Lung (tissue), 12 donors: ENCODE measurements around the gene CST9. TPM values are rescaled to one million over a fixed set of nuclear protein-coding genes. Genes with fewer than 3 reads are reported as not detected.

Source experiments
- ATAC-seq: fragments of 200-7000 bp; cut with Tn5 transposase; one replicate; pipeline ENCODE4 v1.9.1; 2020; ENCODE audit warnings: moderate number of reproducible peaks; ENCODE audit not compliant: insufficient read depth, low FRiP score
- DNase-seq, 3 donors: peaks; one replicate each; pipeline ENCODE4 v3.0.0-alpha.2; 2013 to 2017
- H3K27ac ChIP-seq, 2 donors: one replicate each; pipeline ENCODE4 v1.5.1; 2013; ENCODE audit warnings: mild to moderate bottlenecking in 2 of 2, moderate library complexity in 2 of 2, control low read depth in 1 of 2, inconsistent platforms in 1 of 2, low read depth in 1 of 2, low read length in 1 of 2
- H3K27me3 ChIP-seq, 3 donors: one replicate each; pipeline ENCODE4 v1.5.1; 2013; ENCODE audit warnings: low read length in 2 of 3; ENCODE audit not compliant: control insufficient read depth in 3 of 3, insufficient read depth in 3 of 3
- H3K36me3 ChIP-seq, 4 donors: one replicate each; pipeline ENCODE4 v1.5.1; 2013; ENCODE audit warnings: low read length in 4 of 4, mild to moderate bottlenecking in 1 of 4, moderate library complexity in 1 of 4; ENCODE audit not compliant: control insufficient read depth in 4 of 4, insufficient read depth in 4 of 4
- H3K4me1 ChIP-seq, 5 donors: one replicate each; pipeline ENCODE4 v1.5.1; 2013; ENCODE audit warnings: low read length in 5 of 5, mild to moderate bottlenecking in 2 of 5, moderate library complexity in 1 of 5; ENCODE audit not compliant: control insufficient read depth in 5 of 5, insufficient read depth in 5 of 5
- H3K4me3 ChIP-seq: one replicate; pipeline ENCODE4 v1.5.1; 2013; ENCODE audit warnings: mild to moderate bottlenecking, control low read depth, moderate library complexity
- H3K9ac ChIP-seq, 2 donors: one replicate each; pipeline ENCODE4 v1.5.1; 2013; ENCODE audit warnings: low read length in 2 of 2, control low read depth in 1 of 2; ENCODE audit not compliant: insufficient read depth in 1 of 2
- H3K9me3 ChIP-seq, 4 donors: one replicate each; pipeline ENCODE4 v1.5.1; 2013; ENCODE audit warnings: low read length in 3 of 4, mild to moderate bottlenecking in 1 of 4, moderate library complexity in 1 of 4; ENCODE audit not compliant: control insufficient read depth in 4 of 4, insufficient read depth in 3 of 4
- WGBS, 2 donors: extraction: QIAGEN DNeasy Blood & Tissue Kit; methylation state at CpG; one replicate each; pipeline ENCODE4 v1.1.7; 2013; 5-methylcytosine and 5-hydroxymethylcytosine counted together
- polyA plus RNA-seq, 2 donors: library from polyadenylated mRNA; stranded (reverse); fragments of 200-250 nt; gene quantifications; one replicate each; pipeline ENCODE4 v1.2.1, GENCODE V29; 2013
- total RNA-seq, 2 donors: library from RNA; depleted of rRNA in 1 of 2; stranded (reverse); fragments of >200 nt in 1 of 2; gene quantifications; one replicate each; pipeline ENCODE4 v1.2.1, GENCODE V29; 2014 to 2021
- TF ChIP-seq, protein P1 (sequence below): IDR thresholded peaks from 2 replicates; pipeline ENCODE4 v1.5.1; 2012; ENCODE audit warnings: mild to moderate bottlenecking; ENCODE audit errors: control extremely low read depth, extremely low read depth
- donor health status: control.
- donor health status: control.
- donor health status: Bipolar disorder and iron deficiency.
- donor health status: healthy.
- donor health status: DM: yes; HTN: yes; CAD: no.

Gene CST9
- total and polyA plus RNA-seq, 4 donors: not detected

GRCh38 chr20:23646106-23646873 is 40.6 kb upstream of the CST9 start:
- Histone ChIP-seq H3K4me1 (peaks cover 0 to 10% (median 0%) of the 10 kb centered on the region in 5 donors), H3K27ac (no peak overlapping the region), H3K27me3 (peaks cover 0 to 2% (median 0%) of the 10 kb centered on the region in 3 donors), H3K4me3 (no peak overlapping the region), H3K9ac (no peak overlapping the region), H3K36me3 (no peaks in the 10 kb centered on the region), H3K9me3 (no peaks in the 10 kb centered on the region)
- no peak for DNase-seq
- 28 to 33% methylated on average over 4 of the region's 4 CpGs for WGBS, 2 donors
- TF ChIP-seq, protein P1, sequence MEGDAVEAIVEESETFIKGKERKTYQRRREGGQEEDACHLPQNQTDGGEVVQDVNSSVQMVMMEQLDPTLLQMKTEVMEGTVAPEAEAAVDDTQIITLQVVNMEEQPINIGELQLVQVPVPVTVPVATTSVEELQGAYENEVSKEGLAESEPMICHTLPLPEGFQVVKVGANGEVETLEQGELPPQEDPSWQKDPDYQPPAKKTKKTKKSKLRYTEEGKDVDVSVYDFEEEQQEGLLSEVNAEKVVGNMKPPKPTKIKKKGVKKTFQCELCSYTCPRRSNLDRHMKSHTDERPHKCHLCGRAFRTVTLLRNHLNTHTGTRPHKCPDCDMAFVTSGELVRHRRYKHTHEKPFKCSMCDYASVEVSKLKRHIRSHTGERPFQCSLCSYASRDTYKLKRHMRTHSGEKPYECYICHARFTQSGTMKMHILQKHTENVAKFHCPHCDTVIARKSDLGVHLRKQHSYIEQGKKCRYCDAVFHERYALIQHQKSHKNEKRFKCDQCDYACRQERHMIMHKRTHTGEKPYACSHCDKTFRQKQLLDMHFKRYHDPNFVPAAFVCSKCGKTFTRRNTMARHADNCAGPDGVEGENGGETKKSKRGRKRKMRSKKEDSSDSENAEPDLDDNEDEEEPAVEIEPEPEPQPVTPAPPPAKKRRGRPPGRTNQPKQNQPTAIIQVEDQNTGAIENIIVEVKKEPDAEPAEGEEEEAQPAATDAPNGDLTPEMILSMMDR: no peak
- no peak for ATAC-seq

- H3K9me3 ChIP-seq: no peaks in the 10 kb centered on the region
- no peak for ATAC-seq
- WGBS, 2 donors: 82 to 88% methylated on average over 1 of the region's 1 CpG
- no peak overlapping the region for H3K9ac ChIP-seq
- DNase-seq: no peak
- H3K27ac ChIP-seq: no peak overlapping the region
- TF ChIP-seq, protein P1: no peak
- H3K36me3 ChIP-seq: no peaks in the 10 kb centered on the region
- H3K27me3 ChIP-seq: peaks cover 0 to 2% (median 0%) of the 10 kb centered on the region in 3 donors
- peaks cover 0 to 10% (median 0%) of the 10 kb centered on the region in 5 donors for H3K4me1 ChIP-seq
- H3K4me3 ChIP-seq: no peak overlapping the region
These were observed 39.9 kb upstream of the CST9 start for GRCh38 chr20:23645575-23645974.

DNA sequence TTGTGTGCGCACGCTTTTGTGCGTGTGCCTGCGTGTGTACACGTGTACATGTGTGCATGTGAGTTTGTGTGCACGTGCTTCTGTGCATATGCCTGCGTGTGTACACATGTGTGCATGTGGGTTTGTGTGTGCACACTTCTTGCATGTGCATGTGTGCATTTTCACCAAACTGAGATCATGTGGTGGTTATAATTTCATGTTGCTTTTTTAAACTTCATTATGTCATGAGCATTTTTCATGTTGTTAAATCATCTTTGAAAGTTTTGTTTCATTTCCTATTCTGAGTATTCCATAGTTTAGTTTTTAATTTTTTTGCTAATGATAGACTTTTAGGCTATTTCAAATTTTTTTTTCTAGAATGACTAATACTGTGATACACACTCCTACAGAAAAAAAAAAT is 38.4 kb upstream of the CST9 start:
- TF ChIP-seq, protein P1: no peak
- no peaks in the 10 kb centered on the region for H3K9me3 ChIP-seq
- H3K4me3 ChIP-seq: no peak overlapping the region
- 96 to 98% methylated on average over 7 of the region's 7 CpGs for WGBS, 2 donors
- DNase-seq (no peak), ATAC-seq (no peak)
- no peak overlapping the region for H3K9ac ChIP-seq
- peaks cover 0 to 10% (median 0%) of the 10 kb centered on the region in 5 donors for H3K4me1 ChIP-seq
- peaks cover 0 to 2% (median 0%) of the 10 kb centered on the region in 3 donors for H3K27me3 ChIP-seq
- H3K36me3 ChIP-seq: no peaks in the 10 kb centered on the region
- H3K27ac ChIP-seq: no peak overlapping the region

- no peak overlapping the region for H3K4me3 ChIP-seq
- no peaks in the 10 kb centered on the region for H3K9me3 ChIP-seq
- ATAC-seq (no peak), DNase-seq (no peak)
- H3K4me1 ChIP-seq: peaks cover 0 to 10% (median 0%) of the 10 kb centered on the region in 5 donors
- H3K27me3 ChIP-seq: peaks cover 0 to 2% (median 0%) of the 10 kb centered on the region in 3 donors
- H3K27ac ChIP-seq: no peak overlapping the region
- no peaks in the 10 kb centered on the region for H3K36me3 ChIP-seq
- TF ChIP-seq, protein P1: no peak
- WGBS, 2 donors: 46 to 58% methylated on average over 6 of the region's 6 CpGs
- H3K9ac ChIP-seq: no peak overlapping the region
These were observed 37.9 kb upstream of the CST9 start for GRCh38 chr20:23643659-23644058.
